Activated T-helper 1 cell treated with Interleukin-2 at 50 U/mL for 16 hours (primary cell): Measurements from ENCODE around the gene DEPDC1B.
"Not testable (repeated sequence)": the region's sequence is repeated elsewhere in the genome, so short reads cannot be mapped to it uniquely, and the experiment has no call there.

Source experiments
- DNase-seq: peaks from one replicate; pipeline ENCODE4 v3.0.0-alpha.2; 2020; ENCODE audit warnings: low read depth

The DEPDC1B gene, protein sequence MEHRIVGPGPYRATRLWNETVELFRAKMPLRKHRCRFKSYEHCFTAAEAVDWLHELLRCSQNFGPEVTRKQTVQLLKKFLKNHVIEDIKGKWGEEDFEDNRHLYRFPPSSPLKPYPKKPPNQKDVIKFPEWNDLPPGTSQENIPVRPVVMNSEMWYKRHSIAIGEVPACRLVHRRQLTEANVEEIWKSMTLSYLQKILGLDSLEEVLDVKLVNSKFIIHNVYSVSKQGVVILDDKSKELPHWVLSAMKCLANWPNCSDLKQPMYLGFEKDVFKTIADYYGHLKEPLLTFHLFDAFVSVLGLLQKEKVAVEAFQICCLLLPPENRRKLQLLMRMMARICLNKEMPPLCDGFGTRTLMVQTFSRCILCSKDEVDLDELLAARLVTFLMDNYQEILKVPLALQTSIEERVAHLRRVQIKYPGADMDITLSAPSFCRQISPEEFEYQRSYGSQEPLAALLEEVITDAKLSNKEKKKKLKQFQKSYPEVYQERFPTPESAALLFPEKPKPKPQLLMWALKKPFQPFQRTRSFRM

DNA sequence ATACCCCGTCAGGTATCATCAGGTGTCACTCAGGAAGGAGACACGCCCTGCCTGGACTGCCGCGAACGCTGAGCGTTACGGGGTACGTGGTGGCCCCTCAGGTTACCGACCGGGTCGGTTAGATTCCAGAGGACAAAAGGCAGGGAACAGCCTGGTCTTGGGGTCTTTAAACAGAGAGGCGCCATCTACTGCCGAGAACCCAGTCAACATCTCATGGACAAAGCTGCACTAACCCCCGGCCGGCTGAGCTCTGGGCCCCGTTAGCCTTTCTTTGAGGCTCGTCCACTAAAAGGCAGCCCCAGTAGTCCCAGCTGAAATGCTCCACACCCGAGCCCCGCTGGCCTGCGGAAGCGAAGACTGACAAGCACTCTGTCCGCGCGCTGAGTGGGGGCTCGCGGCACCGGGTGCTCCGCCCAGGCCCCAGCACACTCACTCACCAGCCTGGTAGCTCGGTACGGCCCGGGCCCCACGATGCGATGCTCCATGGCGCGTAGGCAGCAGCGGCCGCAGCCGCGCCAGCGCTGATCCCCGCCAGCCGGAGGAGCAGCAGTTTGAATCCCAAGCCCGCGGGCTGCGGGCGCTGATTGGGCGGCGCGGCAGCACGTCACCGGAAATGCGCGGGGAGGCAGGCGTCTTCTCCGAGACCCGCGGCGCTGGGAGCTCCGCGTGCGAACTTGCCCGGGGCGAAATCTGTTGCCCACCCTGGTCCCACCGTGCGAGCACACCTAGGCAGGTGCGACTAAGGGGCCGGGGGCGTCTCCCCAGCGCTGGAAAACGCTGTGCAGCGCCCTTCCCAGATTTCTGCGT is at the start of gene DEPDC1B:
Gene DEPDC1B, minus strand, starts transcription at position 558 of the 807 bp plus-strand sequence. Its CDS starts 73 bp downstream, at position 485.
- peak; percentile 72 for DNase-seq

GRCh38 chr5:60744682-60745081 is 44.7 kb upstream of the DEPDC1B start:
- no peak for DNase-seq

GRCh38 chr5:60743511-60744314 is 43.7 kb upstream of the DEPDC1B start:
- DNase-seq, result no peak

DNA sequence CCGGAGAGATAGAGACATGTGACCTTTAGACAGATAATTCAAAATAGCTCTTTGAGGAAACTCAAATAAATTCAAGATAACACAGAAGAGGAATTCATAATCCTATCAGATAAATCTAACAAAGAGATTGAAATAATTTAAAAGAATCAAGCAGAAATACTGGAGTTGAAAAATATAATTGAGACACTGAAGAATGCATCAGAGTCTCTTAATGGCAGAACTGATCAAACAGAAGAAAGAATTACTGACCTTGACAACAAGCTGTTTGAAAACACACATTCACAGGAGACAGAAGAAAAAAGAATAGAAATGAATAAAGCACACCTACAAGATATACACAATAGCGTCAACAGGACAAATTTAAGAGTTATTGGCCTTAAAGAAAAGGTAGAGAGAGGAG is 40.4 kb upstream of the DEPDC1B start:
- no peak for DNase-seq

DNA sequence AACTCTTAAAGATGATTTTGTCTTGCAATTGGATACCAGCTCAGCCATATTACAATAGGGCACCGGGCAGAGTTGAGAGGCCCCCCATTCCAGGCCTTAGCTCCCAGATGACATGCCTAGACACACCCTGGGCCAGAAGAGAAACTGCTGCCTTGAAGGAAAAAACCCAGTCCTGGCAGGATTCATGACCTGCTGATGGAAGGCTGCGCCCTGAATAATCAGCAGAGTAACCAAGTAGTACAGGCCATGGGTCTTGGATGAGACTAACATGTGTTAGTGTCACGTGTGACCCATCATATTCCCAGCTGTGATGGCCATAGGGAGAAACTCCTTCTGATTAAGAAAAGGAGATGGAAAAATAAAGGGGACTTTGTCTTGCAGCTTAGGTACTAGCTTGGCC is 39.0 kb upstream of the DEPDC1B start:
- no peak for DNase-seq

- no peak for DNase-seq
These were observed 38.5 kb upstream of the DEPDC1B start for GRCh38 chr5:60738461-60738860.

GRCh38 chr5:60730858-60731257 is 30.9 kb upstream of the DEPDC1B start:
- not testable (repeated sequence) for DNase-seq

DNA sequence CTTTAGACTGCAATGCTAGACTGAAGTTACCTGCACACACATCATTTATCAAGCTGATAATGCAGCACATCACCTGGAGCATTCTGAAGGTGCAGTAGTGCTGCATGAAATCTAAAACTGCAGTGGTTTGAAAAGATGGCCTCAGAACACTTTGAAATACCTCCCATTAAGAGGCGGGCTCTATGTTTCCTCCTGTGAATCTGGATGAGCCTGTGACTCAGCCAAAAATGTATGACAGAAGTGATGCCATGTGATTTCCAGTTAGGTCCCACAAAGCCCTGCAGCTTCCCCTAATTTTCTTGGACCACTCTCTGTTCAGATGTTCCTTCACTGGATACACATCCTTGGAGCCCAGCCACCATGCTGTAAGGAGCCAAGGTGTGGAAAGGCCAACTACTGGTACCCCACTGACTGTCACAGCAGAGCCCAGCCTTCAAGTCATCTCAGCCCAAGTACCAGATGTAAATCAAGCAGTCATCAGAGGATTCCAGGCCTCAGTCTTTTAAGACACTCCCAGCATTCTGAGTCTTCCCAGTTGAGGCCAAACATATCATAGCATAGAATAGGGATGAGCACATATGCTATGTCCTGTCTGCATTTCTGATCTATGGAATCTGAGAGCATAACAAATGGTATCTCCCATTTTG is 27.2 kb upstream of the DEPDC1B start:
- no peak for DNase-seq

DNA sequence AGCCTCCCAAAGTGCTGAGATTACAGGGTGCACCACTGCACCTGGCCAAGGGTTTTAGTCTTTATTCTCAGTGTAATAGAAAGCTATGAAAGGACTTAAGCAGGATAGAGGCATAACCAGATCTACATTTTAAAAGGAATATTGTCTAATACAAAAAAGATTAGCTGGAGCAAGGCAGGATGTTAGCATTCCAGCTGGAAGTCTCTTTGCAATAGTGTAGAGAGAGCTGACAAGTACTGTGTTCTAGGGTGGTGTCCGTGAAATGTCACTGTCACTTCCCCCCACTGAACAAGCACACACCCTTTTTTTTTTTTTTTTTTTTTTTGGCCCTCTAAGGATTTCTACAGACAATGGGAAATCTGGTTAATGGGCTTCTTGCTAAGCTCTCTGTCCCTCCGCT is 24.2 kb upstream of the DEPDC1B start:
- no peak for DNase-seq

DNA sequence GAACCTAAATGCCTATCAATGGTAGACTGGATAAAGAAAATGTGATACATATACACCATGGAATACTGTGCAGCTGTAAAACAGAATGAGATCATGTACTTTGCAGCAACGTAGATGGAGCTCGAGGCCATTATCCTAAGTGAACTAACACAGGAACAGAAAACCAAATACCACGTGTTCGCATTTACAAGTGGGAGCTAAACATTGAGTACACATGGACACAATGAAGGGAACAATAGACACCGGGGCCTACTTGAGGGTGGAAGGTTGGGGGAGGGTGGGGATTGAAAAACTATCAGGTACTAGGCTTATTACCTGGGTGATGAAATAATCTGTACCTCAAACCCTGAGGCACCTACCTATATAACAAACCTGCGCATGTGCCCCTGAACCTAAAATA is 22.4 kb upstream of the DEPDC1B start:
- no peak for DNase-seq

GRCh38 chr5:60719329-60719728 is 19.4 kb upstream of the DEPDC1B start:
- no peak for DNase-seq

- DNase-seq, result no peak
These were observed 18.4 kb upstream of the DEPDC1B start for GRCh38 chr5:60718166-60718892.

DNA sequence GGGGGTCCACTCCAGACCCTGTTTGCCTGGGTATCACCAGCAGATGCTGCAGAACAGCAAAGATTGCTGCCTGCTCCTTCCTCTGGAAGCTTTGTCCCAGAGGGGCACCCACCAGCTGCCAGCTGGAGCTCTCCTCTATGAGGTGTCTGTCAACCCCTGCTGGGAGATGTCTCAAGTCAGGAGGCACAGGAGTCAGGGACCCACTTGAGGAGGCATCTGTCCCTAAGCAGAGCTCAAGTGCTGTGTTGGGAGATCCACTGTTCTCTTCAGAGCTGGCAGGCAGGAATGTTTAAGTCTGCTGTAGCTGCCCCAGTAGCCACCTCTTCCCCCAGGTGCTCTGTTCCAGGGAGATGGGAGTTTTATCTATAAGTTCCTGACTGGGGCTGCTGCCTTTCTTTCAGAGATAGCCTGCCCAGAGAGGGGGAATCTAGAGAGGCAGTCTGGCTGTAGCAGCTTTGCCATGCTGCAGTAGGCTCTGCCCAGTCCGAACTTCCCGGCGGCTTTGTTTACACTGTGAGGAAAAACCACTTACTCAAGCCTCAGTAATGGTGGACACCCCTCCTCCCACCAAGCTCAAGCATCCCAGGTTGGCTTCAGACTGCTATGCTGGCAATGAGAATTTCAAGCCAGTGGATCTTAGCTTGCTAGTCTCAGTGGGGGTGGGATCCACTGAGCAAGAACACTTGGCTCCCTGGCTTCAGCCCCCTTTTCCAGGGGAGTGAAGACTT is 15.4 kb upstream of the DEPDC1B start:
- not testable (repeated sequence) for DNase-seq

- DNase-seq, result no peak
These were observed 13.0 kb upstream of the DEPDC1B start for GRCh38 chr5:60712950-60713349.

- not testable (repeated sequence) for DNase-seq
These were observed 11.9 kb upstream of the DEPDC1B start for GRCh38 chr5:60711892-60712291.

GRCh38 chr5:60710362-60710761 is 10.4 kb upstream of the DEPDC1B start:
- no peak for DNase-seq

DNA sequence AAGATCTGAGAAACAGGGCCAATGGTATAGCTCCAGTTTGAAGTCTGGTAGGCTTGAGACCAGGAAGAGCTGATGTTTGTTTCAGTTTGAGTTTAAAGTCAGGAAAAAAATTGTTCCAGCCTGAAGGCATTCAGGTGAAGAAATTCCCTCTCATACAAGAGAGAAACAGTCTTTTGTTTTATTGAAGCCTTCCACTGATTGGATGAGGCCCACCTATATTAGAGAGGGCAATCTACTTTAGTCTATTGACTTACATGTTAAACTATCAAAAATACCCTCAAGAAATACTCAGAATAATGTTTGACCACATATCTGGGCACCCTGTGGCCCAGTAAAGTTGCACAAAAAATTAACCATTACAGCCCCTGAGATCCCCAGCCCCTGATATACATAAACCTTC is 5.2 kb upstream of the DEPDC1B start:
- no peak for DNase-seq

GRCh38 chr5:60703944-60704343 is 4.0 kb upstream of the DEPDC1B start:
- no peak for DNase-seq

GRCh38 chr5:60701321-60701968 is 1.5 kb upstream of the DEPDC1B start:
- no peak for DNase-seq

GRCh38 chr5:60700416-60700757 is 421 bp upstream of the DEPDC1B start:
- DNase-seq, result no peak
